K562 (cell line): ENCODE results near the gene ANKMY2. TPM values are rescaled to one million over a fixed set of nuclear protein-coding genes. Genes with fewer than 3 reads are reported as not detected.

Experiments
- ATAC-seq: fragments of 200-7000 bp; cut with Tn5 transposase; 3 replicates; pipeline ENCODE4 v1.9.1; 2020; ENCODE audit warnings: moderate library complexity
- BruUV-seq: library from RNA; stranded (reverse); fragments of 400-500 nt; replicated peaks from 2 replicates; lab custom pipeline; 2021; lab: Mats Ljungman, UMichigan
- CTCF ChIA-PET: fragments of 300-600 bp; formaldehyde crosslinking; extraction: SDS; loops from one replicate; lab custom pipeline; 2021; ENCODE audit warnings: low intra/inter-chr PET ratio; lab: Yijun Ruan, JAX
- POLR2A ChIA-PET: fragments of 300-600, 350-650 bp; sonication (Branson Sonifier 250); formaldehyde crosslinking; extraction: SDS; loops from one replicate; lab custom pipeline; 2021; ENCODE audit warnings: antibody characterized with exemption, inconsistent platforms; lab: Yijun Ruan, JAX
- DNase-seq, 4 experiments: peaks; one replicate each; pipeline versions ENCODE4 v3.0.0 to v3.0.0-alpha.2; 2011 to 2018; ENCODE audit warnings: low spot score in 3 of 4, mixed read lengths in 3 of 4; ENCODE audit errors: extremely low read depth in 1 of 4
- FAIRE-seq: peaks from 2 replicates; lab custom pipeline; 2011; peaks lifted over from hg19 to GRCh38; lab: Jason Lieb, UNC
- H2AFZ ChIP-seq: 2 replicates; pipeline ENCODE4 v1.6.0; 2011; ENCODE audit warnings: low read depth, low read length, control low read depth, inconsistent platforms
- H3K27ac ChIP-seq: fragments of 200-600 bp; 3 replicates; pipeline ENCODE4 v1.8.0; 2011; ENCODE audit warnings: low read depth, mild to moderate bottlenecking, control low read depth, inconsistent platforms, low read length, moderate library complexity, mixed read lengths; ENCODE audit errors: extremely low read depth
- H3K27me3 ChIP-seq, 2 experiments: fragments of 300-600 bp in 1 of 2; 2 replicates in 1 of 2; 3 replicates in 1 of 2; pipeline versions ENCODE4 v1.6.0 to v1.8.0; 2011; ENCODE audit warnings: inconsistent platforms in 2 of 2, low read length in 2 of 2, mild to moderate bottlenecking in 1 of 2, mixed read lengths in 1 of 2, moderate library complexity in 1 of 2; ENCODE audit not compliant: control insufficient read depth in 2 of 2, insufficient read depth in 2 of 2
- H3K36me3 ChIP-seq: fragments of 300-600 bp; 3 replicates; pipeline ENCODE4 v1.8.0; 2011; ENCODE audit warnings: mild to moderate bottlenecking, low read length, inconsistent platforms; ENCODE audit not compliant: control insufficient read depth, insufficient read depth
- H3K4me1 ChIP-seq, 2 experiments: fragments of 200-600 bp in 1 of 2; replicated peaks in 1 of 2; 2 replicates in 1 of 2; 3 replicates in 1 of 2; pipeline versions ENCODE4 v1.5.1 to v1.8.0; 2011; ENCODE audit warnings: inconsistent platforms in 2 of 2, low read length in 2 of 2, mild to moderate bottlenecking in 1 of 2, mixed read lengths in 1 of 2, moderate library complexity in 1 of 2; ENCODE audit not compliant: control insufficient read depth in 2 of 2, insufficient read depth in 2 of 2
- H3K4me2 ChIP-seq: 2 replicates; pipeline ENCODE4 v1.6.1; 2011; ENCODE audit warnings: low read length, control low read depth, inconsistent platforms, mixed read lengths; ENCODE audit not compliant: insufficient read depth
- H3K4me3 ChIP-seq: fragments of 200-600 bp; sonication (generic), shearing (Covaris generic); 2 replicates; pipeline ENCODE4 v1.5.1; 2016; ENCODE audit warnings: control low read depth, inconsistent platforms
- H3K79me2 ChIP-seq: fragments of 200-600 bp; 3 replicates; pipeline ENCODE4 v1.8.0; 2011; ENCODE audit warnings: low read length, inconsistent platforms; ENCODE audit not compliant: control insufficient read depth, insufficient read depth
- H3K9ac ChIP-seq, 2 experiments: 2 replicates each; pipeline versions ENCODE4 v1.6.0 to v1.6.1; 2011; ENCODE audit warnings: low read depth in 2 of 2, low read length in 2 of 2, control low read depth in 1 of 2, inconsistent platforms in 1 of 2, mild to moderate bottlenecking in 1 of 2, mixed read lengths in 1 of 2; ENCODE audit not compliant: insufficient read depth in 1 of 2
- H3K9me1 ChIP-seq: one replicate; pipeline ENCODE4 v1.6.0; 2011; ENCODE audit warnings: inconsistent platforms, mild to moderate bottlenecking, low read length, moderate library complexity; ENCODE audit not compliant: control insufficient read depth, insufficient read depth
- H3K9me3 ChIP-seq: replicated peaks from 2 replicates; pipeline ENCODE4 v1.5.1; 2011; ENCODE audit warnings: low read depth, low read length, inconsistent platforms; ENCODE audit not compliant: control insufficient read depth, insufficient read depth
- H4K20me1 ChIP-seq: replicated peaks from 2 replicates; pipeline ENCODE4 v1.6.1; 2011; ENCODE audit warnings: low read length, inconsistent platforms, mixed read lengths; ENCODE audit not compliant: control insufficient read depth, insufficient read depth
- BMI1 ChIP-seq: fragments of 150-350 bp; IDR thresholded peaks from 2 replicates; pipeline ENCODE4 v1.6.1; 2014; ENCODE audit warnings: low read length
- CAMTA2 ChIP-seq: fragments of 250-450 bp; sonication (Bioruptor Pico); conservative IDR thresholded peaks from 2 replicates; pipeline ENCODE4 v1.5.1; 2022
- HCFC1 ChIP-seq: IDR thresholded peaks from 2 replicates; pipeline ENCODE4 v1.6.1; 2012; ENCODE audit warnings: low read depth, low read length, improper control_type of control experiment
- MAFF ChIP-seq: IDR thresholded peaks from 2 replicates; pipeline ENCODE4 v1.6.1; 2012; ENCODE audit warnings: low read length, improper control_type of control experiment
- NELFE ChIP-seq: IDR thresholded peaks from 2 replicates; pipeline ENCODE4 v1.6.1; 2011; ENCODE audit warnings: mild to moderate bottlenecking; ENCODE audit not compliant: insufficient read depth, insufficient read length
- NONO ChIP-seq, 2 experiments: fragments of 200-400 bp in 1 of 2; fragments of 450-650 bp in 1 of 2; formaldehyde crosslinking in 1 of 2; IDR thresholded peaks; 2 replicates each; pipeline ENCODE4 v1.6.1; 2017; ENCODE audit warnings: low read depth in 2 of 2, mild to moderate bottlenecking in 2 of 2, moderate library complexity in 2 of 2, low read length in 1 of 2
- RAD51 ChIP-seq: fragments of 450-650 bp; IDR thresholded peaks from 2 replicates; pipeline ENCODE4 v1.7.1; 2016; ENCODE audit warnings: low read depth, mild to moderate bottlenecking, borderline replicate concordance
- RBM22 ChIP-seq: fragments of 200-400 bp; formaldehyde crosslinking; IDR thresholded peaks from 2 replicates; pipeline ENCODE4 v1.6.1; 2018; ENCODE audit warnings: low read length, low read depth; ENCODE audit not compliant: poor library complexity, severe bottlenecking
- SMAD3 ChIP-seq: fragments of 450-650 bp; formaldehyde crosslinking; conservative IDR thresholded peaks from 2 replicates; pipeline ENCODE4 v1.4.0; 2020; ENCODE audit warnings: mild to moderate bottlenecking
- UBTF ChIP-seq, 2 experiments: IDR thresholded peaks; 2 replicates each; pipeline ENCODE4 v1.6.1; 2012; ENCODE audit warnings: improper control_type of control experiment in 2 of 2, low read depth in 2 of 2, low read length in 2 of 2, borderline replicate concordance in 1 of 2
- XRCC4 ChIP-seq: IDR thresholded peaks from one replicate; pipeline ENCODE4 v1.6.1; 2011; ENCODE audit not compliant: insufficient read depth, insufficient read length; ENCODE audit errors: extremely low read depth
- ZEB2 ChIP-seq: fragments of 450-650 bp; IDR thresholded peaks from 2 replicates; pipeline ENCODE4 v1.6.1; 2016
- ZNF23 ChIP-seq: fragments of 250-450 bp; sonication (Bioruptor Pico); IDR thresholded peaks from 2 replicates; pipeline ENCODE4 v1.4.0; 2020; ENCODE audit warnings: mild to moderate bottlenecking
- ZNF561 ChIP-seq: fragments of 450-650 bp; formaldehyde crosslinking; conservative IDR thresholded peaks from 2 replicates; pipeline ENCODE4 v1.4.0; 2020; ENCODE audit warnings: mild to moderate bottlenecking, moderate library complexity
- ZNF583 ChIP-seq: fragments of 250-450 bp; sonication (Bioruptor Pico); IDR thresholded peaks from 2 replicates; pipeline ENCODE4 v1.4.0; 2020
- ZNF699 ChIP-seq: fragments of 250-450 bp; sonication (Bioruptor Pico); IDR thresholded peaks from 2 replicates; pipeline ENCODE4 v1.8.0; 2021; ENCODE audit warnings: mild to moderate bottlenecking, moderate library complexity; ENCODE audit not compliant: insufficient replicate concordance
- WGBS: fragments of 100-300 bp; shearing (Covaris generic); methylation state at CpG from one replicate; pipeline ENCODE4 v1.1.6; 2016; ENCODE audit warnings: low coverage, mixed read lengths; ENCODE audit not compliant: insufficient coverage; ENCODE audit errors: missing lambda C conversion rate; 5-methylcytosine and 5-hydroxymethylcytosine counted together
- in situ Hi-C: fragments of 300-500 bp; cut with MboI; formaldehyde crosslinking; loops from 4 replicates; pipeline ENCODE4 v1.15.0; 2018; ENCODE audit warnings: inconsistent platforms, mixed read lengths
- intact Hi-C: fragments of 100-400 bp; cut with micrococcal nuclease; formaldehyde crosslinking; loops from 2 replicates; pipeline ENCODE4 v1.14.2; 2022
- polyA plus RNA-seq, 8 experiments: library from polyadenylated mRNA; depleted of rRNA in 4 of 8; stranded (reverse) in 5 of 8; unstranded in 3 of 8; fragments of >200 nt; fragmentation: Nextera tagmentation in 2 of 8; fragmentation: Illumina TruSeq in 1 of 8; extraction: Ambion mirVana in 2 of 8; extraction: Trizol in 1 of 8; gene quantifications; 2 replicates each; pipeline versions ENCODE4 v1.2.1 to v1.2.3, GENCODE V29; 2011 to 2014; ENCODE audit warnings: inconsistent platforms in 1 of 8, missing spikeins in 1 of 8
- total RNA-seq, 7 experiments: library from RNA; depleted of rRNA in 6 of 7; stranded (reverse); fragments of >200 nt in 6 of 7; fragmentation: Illumina TruSeq in 2 of 7; extraction: Trizol in 2 of 7; gene quantifications; 2 replicates each; pipeline versions ENCODE4 v1.2.1 to v1.2.3, GENCODE V29; 2011 to 2021; ENCODE audit warnings: low replicate concordance in 1 of 7

The ANKMY2 gene
- total and polyA plus RNA-seq, 9 of the 15 experiments (the other 6 are each of a cell fraction or from before 2014, with no cell fraction given) = 38.9 to 71.5 (median 48.8) TPM

GRCh38 chr7:16630654-16631053, 14.9 kb downstream of the ANKMY2 start:
- ATAC-seq = peak; percentile 32
- FAIRE-seq = no peak
- Histone ChIP-seq H2AFZ (no peak overlapping the region), H3K27ac (no peak overlapping the region), H3K79me2 (peaks cover 14% of the 10 kb centered on the region; the same call in 2 of the 3 replicates), H3K4me3 (no peak overlapping the region), H3K36me3 (peaks cover 47% of the 10 kb centered on the region), H3K4me2 (no peak overlapping the region), H3K9me1 (no peaks in the 10 kb centered on the region), H3K9ac (no peak overlapping the region), H3K27me3 (no peaks in the 10 kb centered on the region), H4K20me1 (no peaks in the 10 kb centered on the region), H3K9me3 (no peaks in the 10 kb centered on the region), H3K4me1 (no peaks in the 10 kb centered on the region)
- in situ Hi-C loops = no loop called here
- POLR2A ChIA-PET = no interaction called here
- intact Hi-C loops = no loop called here
- DNase-seq = no peak
- BruUV-seq = no TSS peak
- TF ChIP-seq UBTF (IDR thresholded peaks at IDR 0.05; ENCODE audit: borderline replicate concordance in 1 of 2, low read depth in 2 of 2, low read length in 2 of 2) (no peak), ZEB2 (no peak), XRCC4 (no peak), MAFF (no peak), BMI1 (no peak), HCFC1 (no peak), ZNF23 (no peak), NONO (IDR thresholded peaks at IDR 0.05; ENCODE audit: low read depth in 2 of 2, low read length in 1 of 2) (no peak), ZNF699 (no peak), RBM22 (no peak), RAD51 (no peak), NELFE (no peak), ZNF561 (CRISPR knock-in tag) (no peak), SMAD3 (CRISPR knock-in tag) (no peak), ZNF583 (CRISPR knock-in tag) (no peak), CAMTA2 (no peak)
- WGBS = 68% methylated on average over 1 of the region's 1 CpG
- CTCF ChIA-PET = no interaction called here
